AG10803 (cell line): ENCODE results near the gene C1QC.
"Not testable (repeated sequence)": the region's sequence is repeated elsewhere in the genome, so short reads cannot be mapped to it uniquely, and the experiment has no call there.

ENCODE experiments used
- DNase-seq: peaks from one replicate; pipeline ENCODE4 v3.0.0; 2010; ENCODE audit warnings: low read depth
- H3K4me3 ChIP-seq: 2 replicates; pipeline ENCODE4 v1.5.1; 2011; ENCODE audit warnings: mild to moderate bottlenecking, low read length, control low read depth
- CTCF ChIP-seq: conservative IDR thresholded peaks from 2 replicates; pipeline ENCODE4 v1.5.1; 2011; ENCODE audit warnings: mild to moderate bottlenecking, low read length, control low read depth, inconsistent platforms

C1QC gene

GRCh38 chr1:22670352-22670975, 27.0 kb downstream of the C1QC start:
- TF ChIP-seq CTCF, result no peak
- DNase-seq, result no peak
- H3K4me3 ChIP-seq, result no peak overlapping the region

- DNase-seq, result no peak
- H3K4me3 ChIP-seq, result no peak overlapping the region
- no peak for TF ChIP-seq CTCF
Observed at GRCh38 chr1:22671999-22672398, 28.6 kb downstream of the C1QC start.

- peak; percentile 58 for DNase-seq
Observed at GRCh38 chr1:22673486-22674409, 30.3 kb downstream of the C1QC start.

GRCh38 chr1:22674410-22674749, 30.9 kb downstream of the C1QC start:
- TF ChIP-seq CTCF, result no peak
- no peak for DNase-seq
- H3K4me3 ChIP-seq, result no peak overlapping the region

More at GRCh38 chr1:22673486-22674409, 30.3 kb downstream of the C1QC start:
- H3K4me3 ChIP-seq, result no peak overlapping the region
- peak; percentile 93 for TF ChIP-seq CTCF

- H3K4me3 ChIP-seq, DNase-seq: not testable (repeated sequence)
Observed at GRCh38 chr1:22676151-22676550, 32.7 kb downstream of the C1QC start.

- TF ChIP-seq CTCF, result no peak
- DNase-seq, result no peak
- H3K4me3 ChIP-seq, result no peak overlapping the region
Observed at GRCh38 chr1:22676916-22677583, 33.6 kb downstream of the C1QC start.
